HG02571 (cell line): ENCODE measurements around the gene POU5F1.

Experiments
- ATAC-seq: cut with Tn5 transposase; IDR thresholded peaks from one replicate; pipeline ENCODE4 v1.9.1; 2021; ENCODE audit warnings: mild to moderate bottlenecking, moderate library complexity; ENCODE audit not compliant: unreplicated experiment

The POU5F1 gene

DNA sequence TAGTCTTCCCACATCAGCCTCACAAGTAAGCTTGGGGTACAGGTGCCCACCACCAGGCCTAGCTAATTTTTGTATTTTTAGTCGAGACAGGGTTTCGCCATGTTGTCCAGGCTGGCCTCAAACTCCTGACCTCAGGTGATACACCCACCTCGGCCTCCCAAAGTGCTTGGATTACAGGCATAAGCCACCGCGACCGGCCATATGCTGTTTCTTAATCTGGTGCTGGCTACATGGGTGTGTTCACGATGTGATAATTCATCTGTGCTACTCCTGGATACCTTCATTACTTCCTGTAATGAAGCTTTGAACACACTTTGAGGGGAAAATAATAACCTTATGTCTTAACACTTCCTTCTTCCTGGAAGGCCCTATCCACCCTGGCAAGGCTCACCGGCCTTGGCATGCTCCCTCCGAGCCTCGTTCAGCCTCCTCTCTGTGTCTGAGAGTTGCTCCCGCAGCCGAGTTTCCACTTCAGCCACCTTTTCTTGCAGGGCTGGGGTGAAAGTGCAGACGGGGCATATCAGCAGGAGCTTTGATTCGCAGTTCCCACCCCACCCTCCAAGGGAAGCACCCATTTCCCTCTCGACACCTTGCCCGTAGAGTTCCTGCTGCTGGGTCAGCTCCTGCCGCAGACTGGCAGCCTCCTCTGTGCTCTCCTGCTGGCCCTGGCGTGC is 26.0 kb downstream of the POU5F1 start:
- ATAC-seq = no peak

GRCh38 chr6:31143148-31143547 is 27.3 kb downstream of the POU5F1 start:
- no peak for ATAC-seq

- no peak for ATAC-seq
These were observed 28.1 kb downstream of the POU5F1 start for GRCh38 chr6:31142361-31142761.

- ATAC-seq = no peak
These were observed 29.8 kb downstream of the POU5F1 start for GRCh38 chr6:31140643-31141042.

DNA sequence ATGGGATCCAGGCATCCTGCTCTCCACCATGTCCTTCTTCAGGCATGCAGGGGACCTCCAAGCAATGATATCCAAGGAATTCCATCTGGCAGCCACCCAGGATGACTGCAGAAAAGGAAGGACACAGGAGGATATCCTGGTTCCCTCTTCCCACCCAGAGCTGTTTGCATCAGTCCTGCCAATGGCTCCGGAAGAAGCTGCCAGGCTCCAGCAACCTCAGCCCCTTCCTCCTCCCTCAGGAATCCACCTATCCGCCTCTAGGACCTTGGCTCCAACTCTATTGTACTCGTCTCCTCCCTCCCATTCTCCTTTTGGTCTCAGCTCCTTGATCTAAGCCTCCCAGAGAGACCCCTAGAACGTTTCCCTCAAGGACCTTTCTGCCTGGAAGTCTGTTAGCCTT is 30.9 kb downstream of the POU5F1 start:
- ATAC-seq = no peak

DNA sequence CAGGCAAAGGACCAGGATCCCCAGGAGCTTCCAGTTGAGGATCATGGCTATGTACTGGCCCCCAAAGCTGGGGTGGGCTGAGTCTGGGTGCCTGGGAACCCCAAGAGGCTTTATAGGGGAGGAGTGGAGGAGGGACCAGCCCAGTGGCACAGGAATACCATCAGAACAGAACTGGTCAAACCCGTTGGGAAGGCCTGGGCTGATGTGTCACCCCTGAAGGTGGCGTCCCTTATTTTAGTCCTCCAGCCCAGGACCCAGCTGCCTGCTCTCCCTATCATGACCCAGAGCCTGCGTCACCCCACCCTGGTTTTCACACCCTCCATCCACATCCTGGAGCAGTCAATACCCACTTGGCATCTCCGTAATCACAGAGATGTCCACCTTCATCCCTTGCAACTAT is 31.5 kb downstream of the POU5F1 start, which contains the start of gene PSORS1C2:
Gene PSORS1C2, minus strand, starts transcription at position 85 of the 400 bp plus-strand sequence. Its CDS starts 40 bp downstream, at position 45.
- no peak for ATAC-seq

GRCh38 chr6:31135710-31136109 is 34.8 kb downstream of the POU5F1 start:
- ATAC-seq = no peak

DNA sequence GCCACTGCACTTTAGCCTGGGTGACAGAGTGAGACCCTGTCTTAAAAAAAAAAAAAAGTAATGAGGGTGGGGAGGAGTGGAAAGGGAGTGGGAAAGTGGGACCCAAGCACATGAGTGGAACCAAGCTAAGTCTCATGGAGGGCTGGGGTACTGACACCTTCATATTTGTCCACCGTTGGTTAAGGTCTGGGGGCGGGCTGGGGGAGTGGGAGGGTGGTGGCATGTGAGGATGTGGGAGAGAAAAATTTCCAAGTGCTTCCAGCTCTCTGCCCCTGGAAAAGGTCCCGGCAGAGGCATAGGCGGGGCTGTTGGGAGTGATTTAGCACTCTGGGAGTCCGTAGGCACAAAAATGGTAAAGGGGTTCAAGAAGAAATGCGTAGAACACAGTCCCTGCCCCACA is 37.7 kb downstream of the POU5F1 start:
- no peak for ATAC-seq

- no peak for ATAC-seq
These were observed 38.9 kb downstream of the POU5F1 start for GRCh38 chr6:31131595-31131994.

DNA sequence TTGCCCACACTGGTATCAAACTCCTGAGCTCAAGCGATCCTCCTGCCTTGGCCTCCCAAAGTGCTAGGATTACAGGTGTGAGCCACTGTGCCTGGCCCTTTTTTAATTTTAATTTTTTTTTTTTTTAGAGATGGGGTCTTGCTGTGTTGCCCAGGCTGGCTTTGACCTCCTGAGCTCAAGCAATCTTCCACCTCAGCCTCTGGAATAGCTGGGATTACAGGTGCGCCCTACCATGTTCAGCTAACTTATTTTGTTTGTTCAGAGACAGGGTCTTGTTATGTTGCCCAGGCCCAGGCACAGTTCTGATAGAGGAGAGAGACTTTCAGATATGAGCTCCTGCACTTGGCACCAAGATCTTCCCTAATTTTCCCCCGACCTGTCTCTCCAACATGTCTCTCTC is 39.7 kb downstream of the POU5F1 start:
- no peak for ATAC-seq

- no peak for ATAC-seq
These were observed 41.4 kb downstream of the POU5F1 start for GRCh38 chr6:31129130-31129529.

DNA sequence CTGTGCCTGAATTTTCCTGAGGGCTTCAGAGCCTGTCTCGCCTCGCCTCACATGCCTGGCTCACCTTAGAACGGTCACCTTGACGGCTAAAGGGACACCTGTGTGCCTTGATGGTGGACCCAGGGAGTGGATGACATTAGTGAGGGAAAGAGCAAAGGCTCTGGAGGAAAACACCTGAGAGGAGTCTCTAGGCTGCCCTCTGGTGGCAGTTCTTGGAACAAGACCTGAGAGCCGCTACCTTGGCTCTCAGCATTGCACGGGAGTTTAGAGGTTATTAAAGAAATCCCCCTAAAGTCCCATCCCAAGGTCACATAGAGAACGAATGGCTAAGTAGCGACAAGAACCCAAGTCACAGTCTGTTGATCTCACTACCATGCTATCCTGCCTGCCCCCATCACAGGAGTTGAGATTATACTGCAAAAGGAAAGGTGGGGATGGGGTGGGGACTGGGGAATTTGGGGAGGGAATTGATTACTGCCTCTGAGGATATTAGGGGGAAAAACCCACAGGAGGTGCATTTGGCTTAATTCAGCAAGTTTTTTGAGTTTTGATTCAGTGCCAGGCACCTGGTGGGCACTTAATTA is 42.3 kb downstream of the POU5F1 start:
- ATAC-seq = no peak

- no peak for ATAC-seq
These were observed 43.9 kb downstream of the POU5F1 start for GRCh38 chr6:31126396-31127175.

DNA sequence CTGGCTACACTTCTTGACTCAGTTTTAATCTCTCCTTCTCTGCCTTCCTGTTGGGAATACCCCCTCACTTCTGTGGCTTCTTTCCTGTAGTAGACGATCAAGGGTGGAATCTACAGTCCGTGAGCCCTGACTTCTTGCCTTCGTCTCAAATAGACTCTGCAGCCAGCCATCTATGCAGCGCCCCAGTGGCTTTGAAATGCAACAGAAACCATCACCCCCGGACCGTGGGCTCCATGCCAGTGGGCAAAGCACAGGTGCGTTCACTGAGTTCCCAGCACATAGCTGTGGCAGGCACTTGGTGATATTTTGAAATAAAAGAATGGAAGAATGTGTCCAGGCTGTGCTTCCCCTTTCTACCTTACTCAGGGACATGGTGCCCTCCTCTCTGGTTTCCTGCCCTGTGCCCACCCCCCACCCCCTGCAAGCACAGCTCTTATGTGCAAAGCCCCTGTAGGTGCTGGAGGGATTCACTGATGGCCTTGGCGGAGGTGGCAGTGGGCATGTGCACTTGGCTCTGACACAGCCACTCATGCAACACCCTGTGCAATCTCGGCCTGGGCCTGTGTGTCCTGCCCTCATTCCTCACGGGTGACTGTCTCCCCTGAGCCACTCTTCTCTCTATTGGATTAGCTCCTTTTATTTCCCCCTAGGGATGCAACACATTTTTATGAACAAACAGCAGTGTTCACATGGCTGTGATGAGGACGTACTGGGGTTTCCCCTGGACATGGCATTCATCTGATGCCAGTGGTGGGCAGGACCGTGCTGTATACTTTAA is 44.7 kb downstream of the POU5F1 start:
- no peak for ATAC-seq

DNA sequence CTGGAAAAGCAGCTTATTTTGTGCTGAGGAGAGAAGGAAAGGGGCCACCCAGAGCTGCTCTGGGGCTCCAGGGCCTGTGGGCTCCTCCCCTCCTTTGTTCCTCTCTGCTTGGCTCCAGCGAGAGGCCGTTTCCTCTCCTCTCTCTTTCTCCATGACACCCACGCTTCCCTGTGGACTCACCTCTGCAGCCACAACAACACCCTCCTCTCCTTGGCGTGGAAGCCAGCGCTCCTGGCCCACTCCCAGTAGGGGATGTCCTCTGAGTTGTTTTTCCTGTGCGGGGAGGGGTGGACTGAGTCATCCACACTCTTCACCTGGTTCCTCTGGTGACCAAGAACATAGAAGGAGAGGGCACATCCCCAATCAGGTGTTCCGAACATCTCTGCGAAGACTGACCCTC is 45.3 kb downstream of the POU5F1 start:
- ATAC-seq = no peak

DNA sequence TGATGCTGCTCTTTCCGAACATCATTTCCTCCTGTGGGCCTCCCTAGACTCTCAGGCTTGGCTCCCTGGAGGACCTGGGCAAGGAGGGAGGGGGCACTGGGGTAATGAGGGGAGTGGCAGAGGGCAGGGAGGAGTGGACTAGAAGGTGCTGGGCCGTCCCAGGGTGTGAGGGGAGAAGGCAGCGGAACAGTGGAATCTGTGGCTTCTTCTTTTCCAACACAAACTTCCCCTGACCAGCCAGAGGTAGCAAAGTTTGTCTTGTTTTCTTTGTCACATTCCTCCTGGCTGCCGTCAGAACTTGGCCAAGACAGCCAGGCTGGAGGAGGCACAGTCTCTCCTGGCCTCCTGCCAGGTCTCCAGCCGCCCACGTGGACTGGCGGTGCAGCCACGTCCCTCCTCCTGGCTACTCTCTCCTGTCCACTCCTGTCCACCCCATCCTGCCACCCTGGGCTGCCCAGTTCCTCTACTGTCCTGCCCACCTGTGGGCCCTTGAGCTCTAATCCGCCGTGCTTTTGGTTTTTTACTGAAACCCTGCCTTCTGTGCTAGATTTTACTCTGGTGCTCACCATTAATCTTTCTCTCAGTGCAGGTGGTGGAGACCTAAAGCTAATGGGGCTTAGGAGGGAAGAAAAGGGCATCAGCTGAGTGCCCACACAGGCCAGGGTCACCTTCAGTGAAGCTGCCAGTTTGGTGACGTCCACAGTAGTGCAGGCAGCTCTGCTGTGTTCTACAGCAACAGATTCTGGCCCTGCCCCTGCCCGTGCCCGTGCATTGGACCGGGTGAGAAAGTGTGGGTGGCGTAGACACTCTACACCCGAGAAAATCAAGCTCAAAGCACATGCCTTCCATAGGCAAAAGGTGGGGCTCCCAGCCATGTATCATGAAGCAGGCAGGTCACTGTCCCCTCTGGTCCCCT is 47.4 kb downstream of the POU5F1 start:
- ATAC-seq = no peak

DNA sequence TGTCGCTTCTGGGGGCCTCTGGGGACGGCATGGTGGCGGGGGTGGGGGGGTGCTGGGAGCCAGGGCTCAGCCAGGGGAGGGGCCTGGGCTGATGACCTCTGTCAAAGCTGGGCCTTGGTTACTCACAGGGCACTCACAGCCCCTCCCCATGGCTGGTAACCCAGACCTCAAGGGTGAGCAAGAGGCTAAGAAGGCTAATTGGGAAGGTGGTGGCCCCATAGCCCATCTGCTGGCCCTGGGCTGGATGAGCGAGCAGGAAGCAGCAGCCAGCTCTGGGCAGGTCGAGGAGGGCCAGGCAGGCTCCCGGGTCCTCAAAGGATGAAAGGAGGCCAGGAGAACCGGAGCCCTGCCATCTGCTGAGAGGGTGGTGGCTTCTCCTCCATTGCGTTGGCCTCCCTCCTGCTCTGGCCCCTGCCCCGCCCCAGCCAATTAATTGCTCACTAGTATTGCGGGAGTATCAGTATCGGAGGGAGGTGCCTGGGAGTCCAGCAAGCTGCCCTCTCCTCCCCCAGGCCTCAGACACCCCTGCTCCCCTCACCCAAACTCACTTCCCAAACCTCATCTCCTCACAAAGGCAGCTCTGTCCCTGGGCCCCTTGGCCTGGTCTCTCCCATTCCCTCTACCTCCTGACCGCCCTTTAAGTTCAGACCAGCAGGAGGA is 49.2 kb downstream of the POU5F1 start:
- no peak for ATAC-seq

GRCh38 chr6:31120151-31120915 is 50.1 kb downstream of the POU5F1 start, which contains the start of gene CDSN:
CDSN (minus strand) TSS chr6:31120446; CDS start chr6:31120419, 27 bp downstream.
- no peak for ATAC-seq

DNA sequence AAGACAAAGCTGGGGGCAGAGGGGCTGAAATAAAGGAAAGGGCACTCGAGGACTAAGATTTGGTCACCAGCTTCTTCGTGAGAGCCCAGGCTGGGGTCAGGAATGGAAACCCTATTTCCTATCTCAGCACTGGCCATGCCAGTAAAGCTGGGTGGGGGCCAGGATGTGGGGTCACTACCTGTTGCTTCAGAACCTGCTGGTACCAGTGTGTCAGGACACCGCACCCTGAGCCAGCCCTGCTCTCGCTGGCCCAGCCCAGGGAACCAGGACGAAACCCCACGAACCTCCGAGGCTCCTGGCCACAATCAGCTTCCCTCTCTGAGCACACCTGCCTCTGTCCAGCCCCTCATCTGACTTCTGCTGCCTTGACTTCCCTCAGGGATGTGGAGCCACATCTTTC is 52.3 kb downstream of the POU5F1 start:
- ATAC-seq = no peak
